Activated B cell treated with CpG ODN at 0.5 μM for 24 hours (primary cell): ENCODE data around the gene SOX6. TPM values are rescaled to one million over a fixed set of nuclear protein-coding genes. Genes with fewer than 3 reads are reported as not detected.

Experiments
- ATAC-seq: fragments of 200-7000 bp; cut with Tn5 transposase; one replicate; pipeline ENCODE4 v1.10.0; 2021; ENCODE audit warnings: low read depth, mild to moderate bottlenecking, moderate library complexity
- CTCF ChIA-PET: fragments of 350-600 bp; sonication (Branson Sonifier 250); formaldehyde crosslinking; loops from one replicate; lab custom pipeline; 2021; ENCODE audit warnings: antibody characterized with exemption; lab: Charles Lee
- POLR2A ChIA-PET: fragments of 350-600 bp; sonication (Branson Sonifier 250); formaldehyde crosslinking; loops from one replicate; lab custom pipeline; 2021; ENCODE audit warnings: antibody characterized with exemption; lab: Charles Lee
- DNase-seq: peaks from one replicate; pipeline ENCODE4 v3.0.0; 2022
- H3K27ac Mint-ChIP-seq: one replicate; pipeline ENCODE4 v1.8.0; 2020; ENCODE audit warnings: mixed read lengths
- H3K27me3 Mint-ChIP-seq: one replicate; pipeline ENCODE4 v1.8.0; 2021; ENCODE audit warnings: mixed read lengths
- H3K36me3 Mint-ChIP-seq: one replicate; pipeline ENCODE4 v1.8.0; 2021; ENCODE audit warnings: low read depth, mixed read lengths
- H3K4me1 Mint-ChIP-seq: one replicate; pipeline ENCODE4 v1.8.0; 2021; ENCODE audit warnings: mixed read lengths
- H3K4me3 Mint-ChIP-seq: one replicate; pipeline ENCODE4 v1.8.0; 2020; ENCODE audit warnings: mild to moderate bottlenecking, mixed read lengths
- H3K9me3 Mint-ChIP-seq: one replicate; pipeline ENCODE4 v1.8.0; 2020; ENCODE audit warnings: mixed read lengths
- intact Hi-C: fragments of 100-400 bp; cut with micrococcal nuclease; formaldehyde crosslinking; loops from one replicate; pipeline ENCODE4 v1.15.1; 2024
- total RNA-seq: library from RNA; stranded (reverse); gene quantifications from 2 replicates; pipeline ENCODE4 v1.2.3, GENCODE V29; 2022
- TF ChIP-seq, protein P1 (sequence below): fragments of 200-600 bp; IDR thresholded peaks from one replicate; pipeline ENCODE4 v1.8.0; 2022; ENCODE audit warnings: antibody characterized with exemption, mild to moderate bottlenecking

Gene SOX6
- total RNA-seq, 1 donor from 2014 or later = not detected

- TF ChIP-seq, protein P1, sequence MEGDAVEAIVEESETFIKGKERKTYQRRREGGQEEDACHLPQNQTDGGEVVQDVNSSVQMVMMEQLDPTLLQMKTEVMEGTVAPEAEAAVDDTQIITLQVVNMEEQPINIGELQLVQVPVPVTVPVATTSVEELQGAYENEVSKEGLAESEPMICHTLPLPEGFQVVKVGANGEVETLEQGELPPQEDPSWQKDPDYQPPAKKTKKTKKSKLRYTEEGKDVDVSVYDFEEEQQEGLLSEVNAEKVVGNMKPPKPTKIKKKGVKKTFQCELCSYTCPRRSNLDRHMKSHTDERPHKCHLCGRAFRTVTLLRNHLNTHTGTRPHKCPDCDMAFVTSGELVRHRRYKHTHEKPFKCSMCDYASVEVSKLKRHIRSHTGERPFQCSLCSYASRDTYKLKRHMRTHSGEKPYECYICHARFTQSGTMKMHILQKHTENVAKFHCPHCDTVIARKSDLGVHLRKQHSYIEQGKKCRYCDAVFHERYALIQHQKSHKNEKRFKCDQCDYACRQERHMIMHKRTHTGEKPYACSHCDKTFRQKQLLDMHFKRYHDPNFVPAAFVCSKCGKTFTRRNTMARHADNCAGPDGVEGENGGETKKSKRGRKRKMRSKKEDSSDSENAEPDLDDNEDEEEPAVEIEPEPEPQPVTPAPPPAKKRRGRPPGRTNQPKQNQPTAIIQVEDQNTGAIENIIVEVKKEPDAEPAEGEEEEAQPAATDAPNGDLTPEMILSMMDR = no peak
- no peaks in the 10 kb centered on the region for H3K36me3 Mint-ChIP-seq
- CTCF ChIA-PET = no interaction called here
- H3K4me3 Mint-ChIP-seq = no peak overlapping the region
- intact Hi-C loops = no loop called here
- H3K9me3 Mint-ChIP-seq = no peaks in the 10 kb centered on the region
- H3K27me3 Mint-ChIP-seq = no peaks in the 10 kb centered on the region
- no peak overlapping the region for H3K27ac Mint-ChIP-seq
- ATAC-seq = no peak
- DNase-seq = no peak
- no peaks in the 10 kb centered on the region for H3K4me1 Mint-ChIP-seq
- POLR2A ChIA-PET = no interaction called here
Measured at GRCh38 chr11:16318320-16318719, 38.0 kb downstream of the SOX6 start.

- Mint-ChIP-seq H3K4me3 (no peak overlapping the region), H3K36me3 (no peaks in the 10 kb centered on the region), H3K27me3 (no peaks in the 10 kb centered on the region), H3K4me1 (no peaks in the 10 kb centered on the region), H3K27ac (no peak overlapping the region), H3K9me3 (no peaks in the 10 kb centered on the region)
- ATAC-seq (no peak), DNase-seq (no peak)
- TF ChIP-seq, protein P1 = no peak
- ChIA-PET CTCF (no interaction called here), POLR2A (no interaction called here)
- intact Hi-C loops = no loop called here
Measured at GRCh38 chr11:16317712-16318111, 38.6 kb downstream of the SOX6 start.

DNA sequence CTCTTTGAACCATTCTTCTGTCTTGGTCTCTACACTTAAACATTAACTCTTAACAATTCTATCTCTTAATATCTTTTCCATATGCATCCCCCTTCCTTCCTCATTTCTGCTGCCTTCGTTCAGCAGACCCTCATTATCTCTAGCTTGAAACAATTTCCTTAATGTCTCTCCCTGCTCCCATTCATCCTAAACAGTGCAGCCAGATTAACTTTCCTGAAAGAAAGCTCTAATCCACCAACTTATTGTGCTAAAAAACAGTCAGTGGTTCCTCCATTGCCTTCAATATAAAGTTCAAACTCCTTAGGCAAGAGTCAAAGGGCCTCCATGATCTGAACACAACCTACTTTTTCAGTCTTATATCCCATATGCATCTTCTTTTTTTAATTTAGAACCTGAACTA, 42.5 kb downstream of the SOX6 start:
- TF ChIP-seq, protein P1 = no peak
- Mint-ChIP-seq H3K27ac (no peak overlapping the region), H3K4me1 (no peaks in the 10 kb centered on the region), H3K27me3 (no peaks in the 10 kb centered on the region), H3K36me3 (no peaks in the 10 kb centered on the region), H3K9me3 (no peaks in the 10 kb centered on the region), H3K4me3 (no peak overlapping the region)
- POLR2A ChIA-PET = no interaction called here
- intact Hi-C loops = no loop called here
- DNase-seq = no peak
- CTCF ChIA-PET = no interaction called here
- ATAC-seq = no peak

DNA sequence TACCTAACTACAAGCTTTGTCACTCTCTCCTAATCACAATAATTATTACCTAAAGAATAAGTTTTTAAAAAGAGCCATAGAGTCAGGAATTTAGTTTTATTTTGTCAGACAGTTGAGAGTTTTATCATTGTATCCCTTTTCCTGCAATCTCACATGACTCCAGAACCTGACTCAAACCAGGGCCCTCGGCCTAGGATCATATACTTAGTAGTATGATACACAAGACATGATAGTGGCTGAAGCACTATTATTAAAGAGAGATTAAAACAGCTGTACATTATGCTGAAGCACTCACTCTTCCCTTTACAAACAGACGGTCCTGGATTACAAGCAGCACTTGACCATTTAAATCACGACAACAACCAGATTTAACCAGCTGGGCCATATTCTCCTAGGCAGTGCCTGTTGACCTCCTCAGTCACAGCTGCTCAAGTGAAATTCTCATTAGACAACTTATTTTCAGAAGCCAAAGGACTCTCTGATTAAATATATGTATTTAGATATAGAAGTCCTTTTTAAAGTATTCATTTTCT, 44.0 kb downstream of the SOX6 start:
- H3K4me1 Mint-ChIP-seq = no peaks in the 10 kb centered on the region
- H3K27ac Mint-ChIP-seq = no peak overlapping the region
- H3K36me3 Mint-ChIP-seq = no peaks in the 10 kb centered on the region
- POLR2A ChIA-PET = no interaction called here
- no peaks in the 10 kb centered on the region for H3K9me3 Mint-ChIP-seq
- intact Hi-C loops = no loop called here
- H3K4me3 Mint-ChIP-seq = no peak overlapping the region
- TF ChIP-seq, protein P1 = no peak
- H3K27me3 Mint-ChIP-seq = no peaks in the 10 kb centered on the region
- DNase-seq (no peak), ATAC-seq (no peak)
- CTCF ChIA-PET = interaction anchor here (1.0 kb wide), 1 partner anchor 12 kb away, joined by 3 read pairs; no protein-coding TSS in a partner anchor

DNA sequence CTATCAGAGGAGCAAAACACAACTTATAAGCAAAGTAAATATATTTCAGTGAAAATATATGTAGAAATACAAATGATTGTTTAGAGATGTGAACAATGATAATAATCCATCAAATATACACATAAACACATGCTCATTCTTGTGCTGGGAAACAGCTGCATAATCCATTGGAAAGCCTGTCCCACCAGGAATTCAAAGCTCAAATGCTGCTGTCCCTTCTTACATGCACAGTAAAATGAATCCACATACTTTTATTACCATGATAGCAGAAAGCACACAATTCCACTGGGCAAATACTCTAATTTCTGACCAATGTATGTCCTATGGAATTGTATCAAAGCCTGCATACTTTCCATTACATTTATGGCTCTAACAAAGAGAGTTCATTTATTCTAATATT, 44.5 kb downstream of the SOX6 start:
- Mint-ChIP-seq H3K9me3 (no peaks in the 10 kb centered on the region), H3K4me1 (no peaks in the 10 kb centered on the region), H3K36me3 (no peaks in the 10 kb centered on the region), H3K27ac (no peak overlapping the region), H3K27me3 (no peaks in the 10 kb centered on the region), H3K4me3 (no peak overlapping the region)
- intact Hi-C loops = no loop called here
- POLR2A ChIA-PET = no interaction called here
- DNase-seq (no peak), ATAC-seq (no peak)
- CTCF ChIA-PET = no interaction called here
- TF ChIP-seq, protein P1 = no peak
